ENCODE measurements around the gene PTGR3. TPM values are rescaled to one million over a fixed set of nuclear protein-coding genes. Genes with fewer than 3 reads are reported as not detected.

Gene PTGR3
- total RNA-seq, 1 experiment from 2014 or later = 9.3 TPM

DNA sequence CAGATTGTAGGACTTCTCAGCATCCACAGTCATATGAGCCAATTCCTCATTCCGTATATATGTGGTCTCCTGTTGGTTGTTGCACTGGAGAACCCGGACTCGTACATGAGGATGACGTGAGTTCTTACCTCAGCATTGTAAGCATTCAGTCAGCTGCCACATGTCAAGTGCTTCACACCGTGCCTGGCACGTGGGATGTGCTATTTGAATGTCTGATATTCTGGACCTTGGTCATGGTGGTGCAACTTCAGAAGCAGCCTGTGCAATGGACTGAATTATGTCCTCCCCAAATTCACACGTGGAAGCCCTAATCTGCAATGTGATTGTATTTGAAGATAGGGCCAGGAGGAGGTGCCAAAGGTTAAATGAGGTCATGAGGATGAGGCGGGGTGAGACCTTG is 32.1 kb downstream of the PTGR3 start:
- Mint-ChIP-seq H3K4me3 (ENCODE audit: unreplicated experiment) (no peak overlapping the region), H3K4me1 (ENCODE audit: low read depth, unreplicated experiment) (no peaks in the 10 kb centered on the region), H3K9me3 (ENCODE audit: unreplicated experiment) (peaks cover 7% of the 10 kb centered on the region), H3K36me3 (ENCODE audit: insufficient read depth, unreplicated experiment) (no peaks in the 10 kb centered on the region), H3K27ac (ENCODE audit: unreplicated experiment) (no peak overlapping the region), H3K27me3 (ENCODE audit: insufficient read depth, unreplicated experiment) (peaks cover 2% of the 10 kb centered on the region)
- intact Hi-C loops (cut with micrococcal nuclease; ENCODE audit: unreplicated experiment) = no loop called here
- no peak for DNase-seq
- Histone ChIP-seq H3K27me3 (replicated peaks; ENCODE audit: control insufficient read depth, insufficient read depth, low read length) (no peaks in the 10 kb centered on the region), H3K4me1 (no peaks in the 10 kb centered on the region), H3K9me3 (no peaks in the 10 kb centered on the region), H3K36me3 (ENCODE audit: control insufficient read depth, insufficient read depth, low read length) (no peaks in the 10 kb centered on the region), H3K4me3 (ENCODE audit: low read depth, low read length) (no peak overlapping the region)
- BruUV-seq (replicated peaks) = no TSS peak
- ChIA-PET POLR2A (no interaction called here), CTCF (no interaction called here)
- TF ChIP-seq, protein P1, sequence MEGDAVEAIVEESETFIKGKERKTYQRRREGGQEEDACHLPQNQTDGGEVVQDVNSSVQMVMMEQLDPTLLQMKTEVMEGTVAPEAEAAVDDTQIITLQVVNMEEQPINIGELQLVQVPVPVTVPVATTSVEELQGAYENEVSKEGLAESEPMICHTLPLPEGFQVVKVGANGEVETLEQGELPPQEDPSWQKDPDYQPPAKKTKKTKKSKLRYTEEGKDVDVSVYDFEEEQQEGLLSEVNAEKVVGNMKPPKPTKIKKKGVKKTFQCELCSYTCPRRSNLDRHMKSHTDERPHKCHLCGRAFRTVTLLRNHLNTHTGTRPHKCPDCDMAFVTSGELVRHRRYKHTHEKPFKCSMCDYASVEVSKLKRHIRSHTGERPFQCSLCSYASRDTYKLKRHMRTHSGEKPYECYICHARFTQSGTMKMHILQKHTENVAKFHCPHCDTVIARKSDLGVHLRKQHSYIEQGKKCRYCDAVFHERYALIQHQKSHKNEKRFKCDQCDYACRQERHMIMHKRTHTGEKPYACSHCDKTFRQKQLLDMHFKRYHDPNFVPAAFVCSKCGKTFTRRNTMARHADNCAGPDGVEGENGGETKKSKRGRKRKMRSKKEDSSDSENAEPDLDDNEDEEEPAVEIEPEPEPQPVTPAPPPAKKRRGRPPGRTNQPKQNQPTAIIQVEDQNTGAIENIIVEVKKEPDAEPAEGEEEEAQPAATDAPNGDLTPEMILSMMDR (IDR thresholded peaks at IDR 0.05; ENCODE audit: insufficient read depth in 1 of 2, low read depth in 1 of 2, low read length in 1 of 2, severe bottlenecking in 1 of 2, unreplicated experiment in 1 of 2) = no peak

DNA sequence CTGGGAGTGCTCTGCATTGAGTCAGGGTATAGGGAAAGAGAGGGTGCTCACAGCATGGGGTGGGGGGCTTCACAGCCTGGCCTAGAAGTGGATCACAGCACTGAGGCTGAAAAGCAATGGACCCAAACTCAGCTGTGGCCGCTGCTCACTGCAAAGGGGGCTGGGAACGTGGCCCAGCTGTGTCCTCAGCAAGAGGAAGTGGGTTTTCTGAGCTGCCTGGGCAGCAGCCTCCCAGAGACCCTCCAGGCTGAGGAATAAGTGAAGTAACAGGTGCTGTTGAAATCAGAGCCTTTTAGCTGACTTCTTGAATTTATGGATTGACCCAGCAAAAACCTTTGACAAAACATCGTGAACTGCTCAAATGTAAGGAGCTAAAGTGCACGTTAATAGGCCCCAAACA is 35.2 kb downstream of the PTGR3 start:
- Mint-ChIP-seq H3K9me3 (ENCODE audit: unreplicated experiment) (no peaks in the 10 kb centered on the region), H3K27ac (ENCODE audit: unreplicated experiment) (no peak overlapping the region), H3K4me1 (ENCODE audit: low read depth, unreplicated experiment) (no peaks in the 10 kb centered on the region), H3K27me3 (ENCODE audit: insufficient read depth, unreplicated experiment) (no peaks in the 10 kb centered on the region), H3K36me3 (ENCODE audit: insufficient read depth, unreplicated experiment) (no peaks in the 10 kb centered on the region), H3K4me3 (ENCODE audit: unreplicated experiment) (no peak overlapping the region)
- no peak for DNase-seq
- ChIA-PET POLR2A (no interaction called here), CTCF (no interaction called here)
- Histone ChIP-seq H3K4me3 (ENCODE audit: low read depth, low read length) (no peak overlapping the region), H3K4me1 (no peaks in the 10 kb centered on the region), H3K36me3 (ENCODE audit: control insufficient read depth, insufficient read depth, low read length) (no peaks in the 10 kb centered on the region), H3K27me3 (replicated peaks; ENCODE audit: control insufficient read depth, insufficient read depth, low read length) (no peaks in the 10 kb centered on the region), H3K9me3 (no peaks in the 10 kb centered on the region)
- TF ChIP-seq, protein P1 (IDR thresholded peaks at IDR 0.05; ENCODE audit: insufficient read depth in 1 of 2, low read depth in 1 of 2, low read length in 1 of 2, severe bottlenecking in 1 of 2, unreplicated experiment in 1 of 2) = no peak
- intact Hi-C loops (cut with micrococcal nuclease; ENCODE audit: unreplicated experiment) = loop anchor here (5.0 kb wide), 1 partner anchor 304 kb away; no protein-coding TSS in a partner anchor
- BruUV-seq (replicated peaks) = no TSS peak

DNA sequence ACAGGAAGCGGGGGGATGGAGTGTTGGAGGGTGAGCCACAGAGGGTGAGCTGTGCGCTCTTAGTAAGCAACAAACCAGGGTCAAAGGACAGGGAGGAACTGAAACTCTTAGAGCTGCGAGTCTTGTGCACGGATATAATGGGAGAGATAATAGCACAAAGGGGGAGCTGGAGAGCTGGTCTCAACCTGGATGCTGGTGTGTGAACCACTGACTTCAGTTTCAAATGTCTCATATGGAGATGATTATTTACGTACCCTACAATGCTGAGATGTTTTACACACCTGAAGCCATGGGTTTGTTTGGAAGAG is 35.9 kb downstream of the PTGR3 start:
- POLR2A ChIA-PET = no interaction called here
- Histone ChIP-seq H3K4me1 (no peaks in the 10 kb centered on the region), H3K36me3 (ENCODE audit: control insufficient read depth, insufficient read depth, low read length) (no peaks in the 10 kb centered on the region), H3K4me3 (ENCODE audit: low read depth, low read length) (no peak overlapping the region), H3K27me3 (replicated peaks; ENCODE audit: control insufficient read depth, insufficient read depth, low read length) (no peaks in the 10 kb centered on the region), H3K9me3 (no peaks in the 10 kb centered on the region)
- intact Hi-C loops (cut with micrococcal nuclease; ENCODE audit: unreplicated experiment) = loop anchor here (5.0 kb wide), 1 partner anchor 304 kb away; no protein-coding TSS in a partner anchor
- H3K27ac Mint-ChIP-seq (ENCODE audit: unreplicated experiment) = no peak overlapping the region
- no peak overlapping the region for H3K4me3 Mint-ChIP-seq (ENCODE audit: unreplicated experiment)
- CTCF ChIA-PET = no interaction called here
- no peaks in the 10 kb centered on the region for H3K36me3 Mint-ChIP-seq (ENCODE audit: insufficient read depth, unreplicated experiment)
- BruUV-seq (replicated peaks) = no TSS peak
- DNase-seq = no peak
- no peaks in the 10 kb centered on the region for H3K27me3 Mint-ChIP-seq (ENCODE audit: insufficient read depth, unreplicated experiment)
- no peaks in the 10 kb centered on the region for H3K4me1 Mint-ChIP-seq (ENCODE audit: low read depth, unreplicated experiment)
- H3K9me3 Mint-ChIP-seq (ENCODE audit: unreplicated experiment) = no peaks in the 10 kb centered on the region
- TF ChIP-seq, protein P1 (IDR thresholded peaks at IDR 0.05; ENCODE audit: insufficient read depth in 1 of 2, low read depth in 1 of 2, low read length in 1 of 2, severe bottlenecking in 1 of 2, unreplicated experiment in 1 of 2) = no peak
